ENCODE results near the gene STK16. TPM values are rescaled to one million over a fixed set of nuclear protein-coding genes. Genes with fewer than 3 reads are reported as not detected.

Gene STK16
- total RNA-seq, 1 experiment from 2014 or later = 21.6 TPM

DNA sequence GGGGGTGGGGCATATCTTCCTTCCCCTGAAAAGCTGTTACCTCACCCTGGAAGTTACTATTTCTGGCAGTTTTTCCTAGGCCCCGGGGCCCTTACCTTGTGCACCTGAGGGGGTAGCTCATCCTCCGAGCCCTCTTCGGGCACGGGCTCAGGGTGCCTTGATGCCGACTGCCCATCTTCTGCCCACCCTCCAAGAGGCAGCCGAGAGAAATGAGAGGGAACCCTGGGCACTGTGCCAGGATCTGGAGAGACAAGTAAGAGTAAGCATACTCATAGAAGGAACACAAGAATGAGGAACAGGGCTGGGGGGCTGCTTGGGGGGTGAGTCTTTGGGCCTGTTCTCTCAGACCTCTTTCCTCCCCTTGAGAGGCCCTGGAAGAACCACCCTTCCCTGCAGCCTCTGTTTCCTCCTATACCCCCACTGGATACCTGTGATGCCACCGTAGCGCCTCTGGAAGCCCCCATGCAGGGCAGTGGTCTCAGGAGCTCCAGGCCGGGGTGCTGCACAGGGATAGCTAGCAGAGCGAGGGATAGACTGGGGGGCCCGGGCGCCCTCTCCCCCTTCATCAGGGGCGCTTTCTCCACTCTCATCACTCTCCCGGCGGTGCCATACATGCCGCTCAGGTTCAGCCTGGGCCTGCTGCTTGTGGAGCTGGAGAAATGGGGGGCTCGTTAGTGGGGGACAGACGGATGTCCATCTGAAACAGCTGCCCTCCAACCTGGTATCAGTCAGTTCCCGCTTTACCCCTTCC lies 24.5 kb upstream of the STK16 start:
- H3K23me2 ChIP-seq (ENCODE audit: insufficient read length, low read depth, low read length, poor library complexity, severe bottlenecking) = peaks cover 7% of the 10 kb centered on the region
- no peak overlapping the region for H3T11ph ChIP-seq (ENCODE audit: low read length)
- no peaks in the 10 kb centered on the region for H3K79me2 ChIP-seq (ENCODE audit: insufficient read depth, low read length)
- TF ChIP-seq CTCF (conservative IDR thresholded peaks at IDR 0.05) = no peak
- no peak for DNase-seq
- Mint-ChIP-seq H3K27ac (no peak overlapping the region), H3K36me3 (ENCODE audit: insufficient read depth in 1 of 3, low read depth in 3 of 3) (peaks cover 31 to 65% (median 64%) of the 10 kb centered on the region in 3 experiments), H3K4me3 (no peak overlapping the region), H3K4me1 (peaks cover 19 to 23% of the 10 kb centered on the region in 2 experiments), H3K27me3 (ENCODE audit: low read depth) (peaks cover 3% of the 10 kb centered on the region; the same call in 1 of the 2 replicates), H3K9me3 (no peaks in the 10 kb centered on the region)
- no peaks in the 10 kb centered on the region for H3K79me1 ChIP-seq (ENCODE audit: insufficient read depth, low read depth, low read length, poor library complexity, severe bottlenecking)
- H4K91ac ChIP-seq (ENCODE audit: insufficient read length, low read depth, low read length) = no peak overlapping the region
- no peaks in the 10 kb centered on the region for H3K9me3 ChIP-seq (ENCODE audit: control insufficient read depth, low read depth, low read length)
- H3K9ac ChIP-seq (ENCODE audit: extremely low read depth, insufficient read length, low read length) = no peak overlapping the region
- no peak overlapping the region for H2BK5ac ChIP-seq (ENCODE audit: insufficient read length, low read length)
- no peak overlapping the region for H2BK12ac ChIP-seq (ENCODE audit: insufficient read length, low read depth, low read length)
- no peak overlapping the region for H3K14ac ChIP-seq (ENCODE audit: insufficient read depth, low read length)
- no peak overlapping the region for H2AK5ac ChIP-seq (ENCODE audit: insufficient read length, low read length)
- H3K27me3 ChIP-seq (ENCODE audit: insufficient read depth, low read length) = no peaks in the 10 kb centered on the region
- H2AFZ ChIP-seq (ENCODE audit: low read length) = no peak overlapping the region
- H4K8ac ChIP-seq (replicated peaks; ENCODE audit: insufficient read length, low read depth, low read length) = no peak overlapping the region
- no CpG with 5 or more reads among the region's 19 CpGs for WGBS (ENCODE audit: extremely low coverage, insufficient read length, low lambda C conversion rate)
- H3K18ac ChIP-seq (ENCODE audit: insufficient read length, low read depth, low read length) = no peak overlapping the region
- H3K4ac ChIP-seq (ENCODE audit: low read depth, low read length) = no peak overlapping the region
- no peak overlapping the region for H4K5ac ChIP-seq (ENCODE audit: insufficient read length, low read depth, low read length)
- H4K20me1 ChIP-seq (ENCODE audit: control insufficient read depth, insufficient read depth, insufficient read length) = no peaks in the 10 kb centered on the region
- no peaks in the 10 kb centered on the region for H3K4me1 ChIP-seq (ENCODE audit: insufficient read depth, low read length)
- no peak overlapping the region for H3K4me2 ChIP-seq (ENCODE audit: insufficient read depth, insufficient read length, low read length)
- no peak overlapping the region for H2BK15ac ChIP-seq (ENCODE audit: low read depth, low read length)
- no peak overlapping the region for H3K27ac ChIP-seq (ENCODE audit: insufficient read length, low read depth, low read length)
- H3K56ac ChIP-seq (ENCODE audit: insufficient read length, low read depth, low read length) = no peak overlapping the region
- no peak overlapping the region for H3K23ac ChIP-seq (ENCODE audit: insufficient read length, low read depth, low read length)
- no peak overlapping the region for H2BK20ac ChIP-seq (ENCODE audit: low read depth, low read length, poor library complexity, severe bottlenecking)
- H2BK120ac ChIP-seq (ENCODE audit: low read depth, low read length, poor library complexity, severe bottlenecking) = no peak overlapping the region
